Ureter (tissue), 1 donor: ENCODE measurements around the gene PPP2R3A. TPM values are rescaled to one million over a fixed set of nuclear protein-coding genes. Genes with fewer than 3 reads are reported as not detected.
"Not testable (repeated sequence)": the region's sequence is repeated elsewhere in the genome, so short reads cannot be mapped to it uniquely, and the experiment has no call there.

Experiments used
- DNase-seq: peaks from one replicate; pipeline ENCODE4 v3.0.0-alpha.2; 2020; ENCODE audit warnings: low spot score
- total RNA-seq: library from RNA; stranded (reverse); gene quantifications from one replicate; pipeline ENCODE4 v1.2.4, GENCODE V29; 2023
- donor health status: DM: yes; HTN: yes; CAD: no.

PPP2R3A gene
- total RNA-seq, 1 donor from 2014 or later = 11.0 TPM

GRCh38 chr3:136149667-136150066, 184.1 kb downstream of the PPP2R3A start:
- DNase-seq = no peak

DNA sequence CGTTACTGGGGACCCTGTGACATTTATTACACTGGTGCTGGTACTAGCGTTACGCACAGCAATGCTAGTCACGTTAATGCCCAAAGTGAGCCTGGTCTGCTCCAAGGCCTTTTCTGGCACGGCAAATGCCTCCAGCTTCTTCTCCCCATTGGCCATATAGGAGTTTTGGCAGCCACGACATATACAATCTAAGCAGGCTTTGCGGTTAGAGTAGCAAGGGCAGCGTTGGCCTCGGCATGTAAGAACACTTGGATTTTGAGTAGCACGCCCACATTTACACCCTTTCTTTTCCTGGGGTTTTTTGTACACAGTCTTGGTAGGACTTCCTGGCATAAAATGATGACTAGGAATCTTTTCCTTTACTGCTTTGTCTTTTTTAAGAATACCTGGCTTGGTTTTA, 185.7 kb downstream of the PPP2R3A start:
- DNase-seq = no peak

DNA sequence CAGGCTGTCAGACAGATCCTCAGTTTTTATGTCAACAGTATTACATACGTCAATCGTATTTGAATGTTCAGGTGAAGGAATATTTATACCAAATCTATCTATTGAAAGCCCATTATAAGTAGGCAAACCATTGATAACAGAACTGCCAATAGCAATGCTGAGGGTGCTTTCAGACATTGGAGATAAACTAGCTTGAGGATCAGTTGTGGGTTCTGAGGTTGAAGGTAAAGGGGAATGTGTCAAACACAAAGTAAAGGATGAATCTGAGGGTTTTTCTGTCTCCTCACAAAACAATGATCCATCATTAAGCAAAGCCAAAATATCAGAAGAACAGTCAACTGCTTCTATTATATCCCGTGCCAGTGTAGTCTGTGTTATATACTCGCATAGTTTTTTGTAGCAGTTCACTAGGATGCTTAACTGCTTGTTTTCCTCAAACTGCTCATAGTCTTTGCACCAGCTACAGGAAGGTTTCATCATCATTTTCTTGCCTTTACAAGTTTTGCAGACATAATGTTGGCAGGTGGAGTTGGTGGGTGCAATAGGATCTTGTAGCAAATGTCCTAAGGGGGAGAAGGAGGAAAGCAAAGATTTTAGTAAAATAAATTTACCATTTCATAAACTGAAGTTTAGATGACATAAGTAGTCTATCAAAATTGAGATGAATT, 186.8 kb downstream of the PPP2R3A start:
- no peak for DNase-seq

GRCh38 chr3:136152963-136153362, 187.4 kb downstream of the PPP2R3A start:
- DNase-seq = no peak

GRCh38 chr3:136161516-136161915, 196.0 kb downstream of the PPP2R3A start:
- no peak for DNase-seq

GRCh38 chr3:136162322-136162721, 196.8 kb downstream of the PPP2R3A start:
- DNase-seq = no peak

GRCh38 chr3:136163607-136164006, 198.1 kb downstream of the PPP2R3A start:
- not testable (repeated sequence) for DNase-seq

GRCh38 chr3:136166507-136166906, 201.0 kb downstream of the PPP2R3A start:
- DNase-seq = no peak

DNA sequence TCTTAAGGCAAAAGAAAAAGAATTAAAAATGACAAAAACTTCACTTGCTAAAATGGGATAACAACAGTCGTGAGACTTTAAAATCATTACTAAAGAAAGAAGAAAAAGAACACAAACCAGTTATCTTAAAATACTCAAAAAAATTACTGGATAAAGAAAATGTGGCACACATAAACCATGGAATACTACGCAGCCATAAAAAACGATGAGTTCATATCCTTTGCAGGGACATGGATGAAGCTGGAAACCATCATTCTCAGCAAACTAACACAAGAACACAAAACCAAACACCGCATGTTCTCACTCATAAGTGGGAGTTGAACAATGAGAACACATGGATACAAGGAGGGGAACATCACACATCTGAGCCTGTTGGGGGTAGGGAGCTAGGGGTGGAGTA, 202.7 kb downstream of the PPP2R3A start:
- DNase-seq = not testable (repeated sequence)

GRCh38 chr3:136171097-136171542, 205.6 kb downstream of the PPP2R3A start:
- DNase-seq = no peak

GRCh38 chr3:136173939-136174490, 208.5 kb downstream of the PPP2R3A start:
- DNase-seq = no peak

GRCh38 chr3:136177876-136178275, 212.3 kb downstream of the PPP2R3A start:
- DNase-seq = no peak

DNA sequence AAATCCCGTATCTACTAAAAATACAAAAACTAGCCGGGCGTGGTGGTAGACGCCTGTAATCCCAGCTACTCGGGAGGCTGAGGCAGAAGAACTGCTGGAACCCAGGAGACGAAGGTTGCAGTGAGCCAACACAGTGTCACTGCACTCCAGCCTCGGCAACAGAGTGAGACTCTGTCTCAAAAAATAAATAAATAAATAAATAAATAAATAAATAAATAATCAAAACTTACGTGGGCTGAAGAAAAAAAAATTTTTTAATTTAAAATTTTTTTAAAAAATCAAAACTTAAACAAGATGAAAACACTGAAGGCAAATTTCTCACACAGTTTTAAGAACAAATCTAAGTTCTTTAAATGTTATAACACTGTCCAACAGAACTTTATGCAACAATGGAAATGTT, 216.2 kb downstream of the PPP2R3A start:
- DNase-seq = no peak

DNA sequence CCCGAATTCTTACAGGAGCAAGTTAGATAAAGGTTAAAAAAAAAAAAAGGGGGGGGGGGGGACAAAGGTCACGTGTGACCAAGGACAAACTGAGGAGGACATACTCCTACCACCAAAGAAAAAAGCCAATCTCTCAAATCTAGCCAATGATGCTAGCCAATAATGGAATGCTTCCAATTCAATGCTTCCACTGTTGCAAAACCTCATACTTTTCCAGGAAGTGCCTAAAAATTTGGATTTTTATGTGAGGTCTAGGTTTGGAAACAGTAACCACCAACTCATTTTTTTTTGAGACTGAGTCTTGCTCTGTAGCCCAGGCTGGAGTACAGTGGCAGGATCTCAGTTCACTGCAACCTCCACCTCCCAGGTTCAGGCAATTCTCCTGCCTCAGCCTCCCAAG, 219.2 kb downstream of the PPP2R3A start:
- DNase-seq = no peak

DNA sequence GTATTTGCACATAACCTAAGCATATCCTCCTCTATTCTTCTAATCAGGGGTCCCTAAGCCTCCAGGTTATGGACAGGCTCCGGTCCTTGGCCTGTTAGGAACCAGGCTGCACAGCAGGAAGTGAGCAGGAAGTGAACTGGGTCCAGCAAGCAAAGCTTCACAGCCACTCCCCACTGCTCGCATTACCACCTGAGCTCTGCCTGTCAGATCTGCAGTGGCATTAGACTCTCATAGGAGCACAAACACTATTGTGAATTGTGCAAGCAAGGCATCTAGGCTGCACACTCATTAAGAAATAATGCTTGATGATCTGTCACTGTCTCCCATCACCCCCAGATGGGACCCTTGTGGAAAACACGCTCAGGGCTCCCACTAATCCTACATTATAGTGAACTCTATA, 220.8 kb downstream of the PPP2R3A start:
- DNase-seq = no peak

GRCh38 chr3:136186846-136187245, 221.3 kb downstream of the PPP2R3A start:
- no peak for DNase-seq

DNA sequence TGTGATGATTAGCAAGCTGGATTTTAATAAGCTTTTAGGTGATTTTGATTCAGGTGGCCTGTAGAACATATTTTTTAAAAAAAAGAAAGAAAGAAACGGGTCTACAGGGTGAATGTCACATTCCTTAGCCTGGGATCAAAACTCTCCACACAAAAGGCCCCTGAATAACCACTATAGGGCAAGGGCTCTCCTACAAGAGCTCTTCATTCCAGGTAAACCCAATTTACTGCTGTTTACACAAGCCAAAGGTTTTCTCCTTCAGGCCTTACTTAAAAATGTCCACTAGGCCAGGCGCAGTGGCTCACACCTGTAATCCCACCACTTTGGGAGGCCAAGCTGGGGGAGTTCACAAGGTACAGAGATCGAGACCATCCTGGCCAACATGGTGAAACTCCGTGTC, 222.3 kb downstream of the PPP2R3A start:
- DNase-seq = no peak

- no peak for DNase-seq
These were observed 223.5 kb downstream of the PPP2R3A start for GRCh38 chr3:136189043-136189442.

DNA sequence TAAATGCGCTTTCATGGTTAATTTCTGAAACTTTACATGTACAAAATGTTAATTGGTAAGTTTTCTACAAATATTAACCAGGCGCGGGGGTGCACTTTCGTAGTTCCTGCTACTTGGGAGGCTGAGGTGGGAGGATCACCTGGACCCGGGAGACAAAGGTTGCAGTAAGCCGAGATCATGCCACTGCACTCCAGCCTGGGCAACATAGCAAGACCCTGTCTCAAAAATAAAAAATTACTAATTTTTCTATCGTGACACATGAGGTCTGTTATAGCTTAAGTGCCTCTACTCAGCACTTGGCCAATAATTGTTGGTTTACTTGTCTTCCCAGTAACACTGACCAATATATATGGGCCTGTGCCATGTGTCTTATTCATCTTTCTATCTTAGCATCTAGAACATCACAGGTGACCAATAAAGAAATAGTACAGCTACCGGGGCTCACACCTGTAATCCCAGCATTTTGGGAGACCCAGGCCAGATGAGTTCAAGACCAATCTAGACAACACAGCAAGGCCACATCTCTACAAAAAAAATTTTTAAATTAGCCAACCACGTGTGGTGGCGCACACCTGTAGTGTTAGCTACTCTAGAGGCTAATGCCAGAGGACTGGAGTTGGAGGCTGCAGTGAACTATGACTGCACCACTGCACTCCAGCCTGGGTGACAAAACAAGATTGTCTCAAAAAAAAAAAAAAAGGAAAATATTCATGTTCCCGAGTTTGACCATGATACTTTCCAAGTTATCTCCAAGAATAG, 224.5 kb downstream of the PPP2R3A start:
- DNase-seq = no peak

DNA sequence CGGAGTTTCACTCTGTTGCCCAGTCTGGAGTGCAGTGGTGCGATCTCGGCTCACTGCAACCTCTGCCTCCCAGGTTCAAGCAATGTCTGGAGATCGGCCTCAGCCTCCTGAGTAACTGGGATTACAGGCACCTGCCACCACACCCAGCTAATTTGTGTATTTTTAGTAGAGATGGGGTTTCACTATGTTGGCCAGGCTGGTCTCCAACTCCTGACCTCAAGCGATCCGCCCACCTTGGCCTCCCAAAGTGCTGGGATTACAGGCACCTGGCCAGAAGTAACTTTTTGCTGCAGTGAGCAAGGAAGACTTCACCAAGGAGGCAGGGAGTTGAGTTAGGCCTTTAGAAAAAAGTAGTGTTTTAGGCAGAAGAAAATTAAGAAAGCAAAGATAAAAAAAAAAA, 226.7 kb downstream of the PPP2R3A start:
- DNase-seq = not testable (repeated sequence)

DNA sequence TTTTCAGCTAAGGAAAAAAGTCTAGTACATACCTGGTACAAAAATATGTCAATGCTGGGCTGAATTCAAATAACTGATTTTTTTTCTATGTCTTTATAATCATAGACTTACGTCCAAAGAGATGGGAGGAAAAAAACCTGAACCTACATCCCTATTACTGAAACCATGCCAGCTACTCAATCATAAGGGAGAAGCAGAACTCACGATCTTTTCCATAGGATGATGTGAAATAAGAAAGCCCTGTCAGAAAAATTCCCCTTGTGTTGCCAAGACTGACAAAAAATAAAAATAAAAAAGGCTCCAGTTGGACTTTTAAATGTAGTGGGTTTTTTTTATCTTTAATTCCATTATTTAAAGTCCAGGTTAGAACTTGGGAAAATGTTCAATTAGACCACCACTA, 227.3 kb downstream of the PPP2R3A start:
- no peak for DNase-seq

DNA sequence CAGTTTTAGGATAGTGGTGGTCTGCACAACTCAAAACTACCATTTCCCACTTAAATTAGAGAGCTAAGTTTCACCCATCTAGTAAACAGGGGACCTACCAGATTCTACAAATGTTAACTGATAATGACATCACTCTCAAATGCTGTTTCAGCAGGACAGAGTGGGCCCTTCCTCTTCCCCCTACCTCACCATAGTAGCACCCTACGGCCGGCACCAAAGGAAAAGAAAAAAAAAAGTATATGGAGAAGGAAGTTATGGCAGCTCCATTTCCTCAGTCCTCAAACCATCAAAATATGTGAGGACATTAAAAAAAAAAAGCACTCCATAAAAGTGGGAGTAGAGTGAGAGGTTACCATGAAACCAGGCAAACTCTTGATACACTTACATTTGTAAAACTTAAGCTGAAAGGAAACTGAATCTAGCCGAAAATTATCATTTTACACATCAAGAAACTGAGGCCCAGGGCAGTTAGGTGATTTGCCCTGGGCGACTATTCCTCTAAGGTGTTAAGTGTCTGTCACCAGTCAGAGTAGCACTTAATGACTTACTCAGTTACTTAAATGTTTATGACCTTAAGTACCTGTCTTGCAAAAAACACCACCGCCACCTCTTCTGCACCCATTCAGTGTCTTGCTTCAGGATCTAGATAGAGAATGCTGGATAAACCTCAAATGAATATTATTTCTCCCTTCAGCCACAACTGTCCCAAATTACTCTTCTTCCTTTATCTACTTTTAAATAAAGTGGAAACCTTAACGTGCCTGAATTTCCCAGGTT, 227.9 kb downstream of the PPP2R3A start:
- DNase-seq = no peak
